Upper lobe of left lung (tissue), 4 donors: ENCODE measurements around the gene XDH.

Experiments used
- POLR2AphosphoS5 ChIP-seq, 2 donors: sonication (generic); formaldehyde crosslinking; IDR thresholded peaks; one replicate each; pipeline ENCODE4 v1.5.1; 2017; ENCODE audit warnings: antibody characterized with exemption in 2 of 2
- TF ChIP-seq, protein P1 (sequence below), 6 experiments: fragments of 450-650 bp in 4 of 6; fragments of 200-600 bp in 2 of 6; sonication (generic) in 2 of 6; IDR thresholded peaks; one replicate each; pipeline ENCODE4 v1.5.1; 2016 to 2019; ENCODE audit warnings: antibody characterized with exemption in 6 of 6

DNA sequence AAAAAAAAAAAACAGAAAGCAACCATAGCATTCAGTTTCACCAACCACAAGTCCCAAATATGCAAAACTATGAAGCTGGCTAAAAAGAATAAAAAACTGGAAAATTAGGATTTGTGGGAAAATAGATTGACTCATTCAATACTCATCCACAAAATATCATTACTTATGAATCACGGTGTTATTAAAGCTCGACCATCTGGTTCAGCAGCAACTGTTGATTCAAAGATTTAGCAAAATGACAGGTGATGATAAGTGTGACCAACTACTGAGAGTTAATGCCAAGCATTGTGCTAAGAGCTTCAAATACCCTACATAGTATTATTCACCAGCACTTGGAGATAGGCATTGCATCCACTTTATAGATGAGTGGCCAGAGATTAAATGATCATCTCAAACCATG is 26.2 kb upstream of the XDH start:
- TF ChIP-seq, protein P1, sequence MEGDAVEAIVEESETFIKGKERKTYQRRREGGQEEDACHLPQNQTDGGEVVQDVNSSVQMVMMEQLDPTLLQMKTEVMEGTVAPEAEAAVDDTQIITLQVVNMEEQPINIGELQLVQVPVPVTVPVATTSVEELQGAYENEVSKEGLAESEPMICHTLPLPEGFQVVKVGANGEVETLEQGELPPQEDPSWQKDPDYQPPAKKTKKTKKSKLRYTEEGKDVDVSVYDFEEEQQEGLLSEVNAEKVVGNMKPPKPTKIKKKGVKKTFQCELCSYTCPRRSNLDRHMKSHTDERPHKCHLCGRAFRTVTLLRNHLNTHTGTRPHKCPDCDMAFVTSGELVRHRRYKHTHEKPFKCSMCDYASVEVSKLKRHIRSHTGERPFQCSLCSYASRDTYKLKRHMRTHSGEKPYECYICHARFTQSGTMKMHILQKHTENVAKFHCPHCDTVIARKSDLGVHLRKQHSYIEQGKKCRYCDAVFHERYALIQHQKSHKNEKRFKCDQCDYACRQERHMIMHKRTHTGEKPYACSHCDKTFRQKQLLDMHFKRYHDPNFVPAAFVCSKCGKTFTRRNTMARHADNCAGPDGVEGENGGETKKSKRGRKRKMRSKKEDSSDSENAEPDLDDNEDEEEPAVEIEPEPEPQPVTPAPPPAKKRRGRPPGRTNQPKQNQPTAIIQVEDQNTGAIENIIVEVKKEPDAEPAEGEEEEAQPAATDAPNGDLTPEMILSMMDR (IDR thresholded peaks at IDR 0.05) = no peak
- no peak for TF ChIP-seq POLR2AphosphoS5 (IDR thresholded peaks at IDR 0.05)
